Skin of body (tissue), 2 donors: ENCODE results near the gene KISS1R. TPM values are rescaled to one million over a fixed set of nuclear protein-coding genes. Genes with fewer than 3 reads are reported as not detected.

Experiments
- DNase-seq: peaks from one replicate; lab custom pipeline; 2025; lab: John Stamatoyannopoulos, UW
- total RNA-seq: library from RNA; depleted of rRNA; stranded (reverse); fragments of >200 nt; gene quantifications from one replicate; pipeline ENCODE4 v1.2.3, GENCODE V29; 2014

The KISS1R gene
- total RNA-seq, 1 donor from 2014 or later = not detected

DNA sequence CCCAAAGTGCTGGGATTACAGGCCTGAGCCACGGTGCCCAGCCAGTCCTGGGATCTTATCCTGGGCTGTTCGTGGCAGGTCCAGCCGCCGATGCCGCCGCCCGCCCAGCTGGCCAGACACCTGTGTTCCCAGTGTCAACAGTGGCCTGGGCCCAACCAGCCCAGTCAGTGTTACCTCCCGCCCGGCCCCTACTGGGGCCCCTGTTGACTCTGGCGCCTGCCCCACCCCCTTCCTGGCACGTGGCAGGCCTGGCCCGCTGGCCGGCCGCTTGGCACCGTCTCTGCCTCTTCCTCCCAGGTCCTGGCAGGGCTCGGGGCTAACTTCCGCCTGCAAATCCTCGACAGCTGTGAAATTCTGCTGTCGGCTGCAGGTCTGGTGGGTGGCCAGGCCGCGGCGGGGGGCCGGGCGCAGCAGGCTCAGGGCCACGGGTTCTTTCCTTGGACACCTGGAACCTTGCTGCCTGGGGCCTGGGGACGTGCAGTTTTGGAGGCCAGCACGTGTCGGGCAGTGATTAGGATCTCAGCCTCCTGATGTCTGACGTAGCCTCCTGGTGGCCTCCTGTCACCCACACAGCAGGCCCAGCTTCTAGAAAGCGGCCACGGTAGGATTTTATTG lies 17.8 kb downstream of the KISS1R start:
- DNase-seq = no peak

- DNase-seq = no peak
These were observed 19.0 kb downstream of the KISS1R start for GRCh38 chr19:936175-936546.

DNA sequence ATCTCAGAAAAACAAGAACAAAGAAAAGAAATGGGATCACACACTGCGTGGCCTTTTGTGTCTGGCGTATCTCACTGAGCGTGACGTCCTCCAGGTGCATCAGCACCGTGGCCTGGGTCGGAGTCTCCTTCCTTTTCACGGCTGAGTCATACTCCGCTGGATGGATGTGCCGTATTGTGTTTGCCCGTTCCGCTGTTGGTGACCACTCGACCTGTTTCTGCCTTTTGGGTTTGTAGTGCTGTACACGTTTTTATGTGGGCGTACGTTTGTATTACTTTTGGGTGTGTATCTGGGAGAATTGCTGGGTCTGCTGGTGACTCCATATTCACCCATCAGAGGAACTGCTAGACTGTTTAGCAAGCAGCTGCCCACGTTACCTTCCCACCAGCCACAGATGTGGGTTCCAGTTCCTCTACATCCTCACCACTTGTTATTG lies 20.1 kb downstream of the KISS1R start:
- no peak for DNase-seq

GRCh38 chr19:938233-938923 lies 21.2 kb downstream of the KISS1R start:
- DNase-seq = no peak

- no peak for DNase-seq
These were observed 22.3 kb downstream of the KISS1R start for GRCh38 chr19:939439-939838.

- no peak for DNase-seq
These were observed 22.8 kb downstream of the KISS1R start for GRCh38 chr19:939922-940321.

GRCh38 chr19:940591-941291 lies 23.6 kb downstream of the KISS1R start:
- DNase-seq = no peak

DNA sequence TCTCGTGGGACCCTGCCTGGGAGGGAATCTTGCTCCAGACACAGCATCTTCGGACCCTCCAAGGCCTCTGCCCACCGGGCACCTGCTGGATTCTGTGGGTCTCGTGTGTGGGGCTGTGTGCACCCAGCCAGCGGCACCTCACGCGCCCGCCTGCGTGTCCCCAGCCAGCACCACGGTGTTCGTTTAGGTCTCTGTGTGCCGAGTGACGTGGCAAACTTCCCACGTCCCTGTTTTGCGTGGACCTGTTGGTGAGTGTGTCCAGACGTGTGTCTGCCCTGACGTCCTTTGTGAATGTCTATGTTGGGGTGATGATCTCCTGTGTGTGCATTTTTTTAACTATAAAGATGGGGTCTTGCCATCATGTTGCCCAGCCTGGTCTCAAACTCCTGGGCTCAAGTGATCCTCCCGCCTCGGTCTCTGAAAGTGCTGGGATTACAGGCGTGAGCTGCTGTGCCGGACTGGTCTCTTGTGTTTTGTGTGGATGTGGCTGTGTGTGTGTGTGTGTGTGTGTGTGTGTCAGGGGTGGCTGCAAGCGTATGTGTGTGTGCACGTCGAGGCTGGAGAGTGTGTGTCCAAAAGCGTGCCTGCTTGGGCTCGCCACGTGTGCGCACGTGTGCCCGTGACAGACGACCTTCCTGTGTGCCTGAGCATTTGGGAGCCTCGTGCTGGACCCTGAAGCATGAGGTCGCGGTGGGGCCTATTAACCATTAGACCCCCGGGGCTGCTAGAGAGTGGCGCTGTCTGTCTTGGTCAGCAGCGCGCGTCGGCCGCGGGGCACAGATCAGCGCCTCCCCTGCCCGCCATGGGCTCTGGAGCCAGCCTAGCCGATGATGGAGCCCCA lies 24.4 kb downstream of the KISS1R start:
- DNase-seq = no peak

DNA sequence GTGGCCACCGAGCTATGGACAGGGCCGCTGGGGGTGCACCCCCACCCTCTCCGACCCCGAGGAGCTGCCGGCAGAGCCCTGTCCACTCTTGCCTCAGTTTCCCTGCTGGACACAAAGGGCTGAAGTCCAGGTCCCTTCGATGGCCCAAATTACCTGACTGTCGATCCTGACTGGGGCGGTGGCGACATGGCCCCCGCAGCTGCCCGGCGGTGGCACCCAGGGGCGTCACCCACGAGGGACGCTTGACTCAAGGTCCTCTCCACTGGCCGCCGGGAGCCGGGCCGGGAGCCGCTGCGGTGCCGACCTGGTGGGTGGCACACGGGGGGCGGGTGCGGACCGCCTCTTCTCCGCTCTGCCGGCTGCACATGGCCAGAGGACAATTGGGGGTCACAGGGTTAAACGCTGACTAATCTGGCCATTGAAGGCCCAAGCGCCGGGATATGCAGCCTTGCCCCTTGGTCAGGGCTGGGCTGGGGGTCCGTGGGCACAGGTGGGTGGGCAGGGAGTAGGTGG lies 25.1 kb downstream of the KISS1R start:
- no peak for DNase-seq

DNA sequence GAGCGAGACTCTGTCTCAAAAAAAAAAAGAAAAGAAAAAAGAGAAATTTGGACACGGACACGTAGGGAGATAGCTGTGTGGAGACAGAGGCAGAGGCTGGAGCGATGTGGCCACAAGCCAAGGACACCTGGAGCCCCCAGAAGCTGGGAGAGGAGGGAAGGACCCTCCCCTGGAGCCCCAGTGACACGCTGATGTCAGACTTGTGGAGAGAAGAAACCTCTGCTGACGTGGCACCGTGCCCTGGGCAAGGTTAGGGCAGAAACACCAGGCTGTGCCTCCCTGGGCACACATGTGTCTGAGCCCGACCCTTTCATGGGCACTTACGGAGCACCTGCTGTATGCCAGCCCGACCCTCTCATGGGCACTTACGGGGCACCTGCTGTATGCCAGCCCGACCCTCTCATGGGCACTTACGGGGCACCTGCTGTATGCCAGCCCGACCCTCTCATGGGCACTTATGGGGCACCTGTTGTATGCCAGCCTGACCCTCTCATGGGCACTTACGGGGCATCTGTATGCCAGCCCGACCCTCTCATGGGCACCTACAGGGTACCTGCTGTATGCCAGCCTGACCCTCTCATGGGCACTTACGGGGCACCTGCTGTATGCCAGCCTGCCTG lies 26.5 kb downstream of the KISS1R start:
- DNase-seq = no peak

- DNase-seq = no peak
These were observed 27.0 kb downstream of the KISS1R start for GRCh38 chr19:944171-944567.

GRCh38 chr19:944663-945241 lies 27.6 kb downstream of the KISS1R start:
- DNase-seq = no peak

GRCh38 chr19:945401-946252 lies 28.5 kb downstream of the KISS1R start:
- DNase-seq = no peak

- DNase-seq = no peak
These were observed 30.1 kb downstream of the KISS1R start for GRCh38 chr19:947090-947706.

DNA sequence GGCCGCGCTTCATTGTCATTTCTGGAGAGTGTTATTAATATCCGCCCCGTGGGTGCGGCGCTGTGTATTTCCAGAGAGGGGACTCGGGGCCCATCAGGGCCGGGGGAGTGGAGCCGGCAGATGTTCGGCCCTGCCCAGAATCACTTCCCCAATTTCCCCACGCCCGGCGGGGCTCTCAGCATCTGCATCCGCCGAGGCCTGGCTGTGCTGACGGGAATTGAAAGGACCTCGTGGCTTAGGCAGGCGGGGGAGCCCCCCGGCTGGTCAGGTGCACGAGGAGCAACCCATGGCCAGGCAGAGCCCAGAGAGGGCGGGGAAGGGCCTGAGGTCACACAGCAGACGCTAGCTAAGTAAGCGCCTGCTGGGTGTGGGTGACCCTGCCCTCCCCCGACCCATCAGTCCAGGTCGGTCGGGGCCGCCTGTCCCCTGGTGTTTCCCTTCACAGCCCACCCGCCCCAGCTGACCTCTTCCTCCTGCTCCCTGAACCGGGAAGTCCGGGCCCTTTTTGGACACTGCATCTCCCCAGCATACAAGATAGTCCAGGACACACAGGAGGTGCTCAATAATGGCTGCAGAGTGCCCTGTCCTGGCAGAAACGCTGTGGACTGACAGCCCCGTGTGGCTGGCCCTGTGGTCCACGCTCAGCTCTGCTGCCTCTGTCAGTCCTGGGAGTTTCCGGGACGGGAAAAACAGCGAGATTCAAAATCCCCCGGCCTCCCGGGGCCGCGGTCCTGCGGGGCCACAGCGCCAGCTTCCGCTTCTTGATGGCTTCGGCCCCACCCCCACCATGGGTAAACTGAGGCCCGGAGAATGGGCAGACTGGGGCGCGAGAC lies 30.8 kb downstream of the KISS1R start:
- no peak for DNase-seq

DNA sequence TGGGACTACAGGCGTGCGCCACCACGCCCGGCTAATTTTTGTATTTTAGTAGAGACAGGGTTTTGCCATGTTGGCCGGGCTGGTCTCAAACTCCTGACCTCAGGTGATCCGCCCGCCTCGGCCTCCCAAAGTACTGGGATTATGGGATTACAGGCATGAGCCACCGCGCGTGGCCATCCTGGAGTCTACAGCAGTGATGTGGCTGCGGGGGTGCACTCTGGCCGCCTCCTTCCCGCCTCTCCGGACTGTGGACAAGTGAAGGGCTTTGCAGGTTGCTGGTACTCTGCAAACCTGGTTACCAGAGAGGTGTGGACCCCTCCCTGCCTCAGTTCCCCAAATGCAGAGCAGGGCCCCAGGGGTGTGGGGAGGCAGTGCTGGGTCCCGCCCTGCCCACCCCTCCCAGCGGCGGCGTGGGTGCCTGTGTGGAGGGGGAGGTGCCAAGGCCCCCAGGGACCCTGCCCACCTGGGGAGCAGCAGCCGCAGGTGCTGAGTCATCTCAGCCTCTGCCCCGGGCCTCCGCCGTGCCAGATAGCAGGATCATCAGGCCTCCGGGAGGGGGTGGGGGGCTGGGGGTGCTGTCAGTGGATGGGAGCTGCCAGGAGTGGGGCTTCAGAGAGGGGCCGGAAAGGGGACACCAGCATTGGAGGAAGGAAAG lies 31.8 kb downstream of the KISS1R start:
- no peak for DNase-seq

DNA sequence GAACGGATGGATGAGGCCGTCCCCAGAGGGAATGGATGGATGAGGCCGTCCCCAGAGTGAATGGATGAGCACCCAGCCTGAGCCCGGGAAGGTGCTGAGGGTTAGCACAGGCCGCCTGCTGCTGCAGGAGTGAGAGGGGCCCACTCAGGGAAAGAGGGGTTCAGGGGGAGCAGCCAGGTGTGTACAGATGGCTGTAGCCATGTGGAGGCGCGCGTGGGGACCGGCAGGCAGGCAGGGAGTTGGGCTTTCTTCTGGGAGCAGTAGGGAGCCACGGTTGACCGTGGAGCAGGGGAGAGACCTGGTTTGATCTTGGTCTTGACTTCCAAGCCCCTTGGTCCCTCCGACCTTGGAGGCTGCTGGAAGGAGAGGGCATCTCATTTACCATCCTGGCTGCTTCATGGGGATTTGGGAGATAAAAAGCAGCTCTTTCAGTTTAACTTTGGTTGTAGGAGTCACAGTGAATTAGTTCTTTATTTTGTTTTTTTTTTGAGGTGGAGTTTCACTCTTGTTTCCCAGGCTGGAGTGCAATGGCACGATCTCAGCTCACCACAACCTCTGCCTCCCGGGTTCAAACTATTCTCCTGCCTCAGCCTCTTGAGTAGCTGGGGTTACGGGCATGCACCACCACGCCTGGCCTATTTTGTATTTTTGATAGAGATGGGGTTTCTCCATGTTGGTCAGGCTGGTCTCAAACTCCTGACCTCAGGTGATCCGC lies 33.4 kb downstream of the KISS1R start:
- no peak for DNase-seq
